Measurements from ENCODE around the gene ADAM11.

Gene ADAM11

DNA sequence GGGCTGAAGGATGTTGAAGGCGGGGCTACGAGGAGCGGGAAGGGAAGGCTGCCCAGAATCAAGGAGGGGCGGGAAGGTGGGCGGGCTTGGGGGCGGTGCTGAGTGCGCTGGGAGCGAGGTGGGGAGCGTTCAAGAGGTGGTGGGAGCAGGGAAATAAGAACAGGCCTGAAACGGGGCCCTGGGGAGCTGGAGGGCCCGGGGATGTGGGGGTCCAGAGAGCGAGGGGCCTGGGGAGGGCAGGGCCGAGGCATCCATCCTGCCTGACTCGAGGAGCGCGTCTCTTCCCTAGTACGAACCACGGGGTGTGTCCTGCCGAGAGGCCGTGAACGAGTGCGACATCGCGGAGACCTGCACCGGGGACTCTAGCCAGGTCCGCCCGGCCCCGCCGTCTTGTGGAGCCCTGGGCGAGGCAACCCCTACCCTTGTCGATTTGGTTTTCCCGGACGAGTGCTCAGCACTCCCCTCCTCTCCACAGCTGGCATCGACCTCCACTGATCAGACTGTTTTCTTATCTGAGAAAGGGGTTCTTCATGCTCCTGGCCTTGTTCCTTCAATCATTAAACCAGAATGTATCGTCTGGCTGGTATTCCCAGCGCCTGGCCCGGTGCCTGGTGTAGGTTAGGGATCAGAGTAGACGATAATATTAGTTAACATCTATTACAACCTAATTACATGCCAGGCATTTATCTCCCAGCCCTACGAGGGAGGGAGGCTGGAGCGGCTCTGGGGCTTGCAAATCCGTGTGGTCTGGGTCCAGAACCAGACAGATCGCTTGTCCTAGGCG is 17.2 kb downstream of the ADAM11 start:
- DNase-seq, result peak in 1 of 2 experiments; percentile 19

GRCh38 chr17:44776628-44777393 is 18.0 kb downstream of the ADAM11 start:
- DNase-seq, result no peak

- no peak for DNase-seq
Observed at GRCh38 chr17:44777394-44778348, 18.9 kb downstream of the ADAM11 start.

DNA sequence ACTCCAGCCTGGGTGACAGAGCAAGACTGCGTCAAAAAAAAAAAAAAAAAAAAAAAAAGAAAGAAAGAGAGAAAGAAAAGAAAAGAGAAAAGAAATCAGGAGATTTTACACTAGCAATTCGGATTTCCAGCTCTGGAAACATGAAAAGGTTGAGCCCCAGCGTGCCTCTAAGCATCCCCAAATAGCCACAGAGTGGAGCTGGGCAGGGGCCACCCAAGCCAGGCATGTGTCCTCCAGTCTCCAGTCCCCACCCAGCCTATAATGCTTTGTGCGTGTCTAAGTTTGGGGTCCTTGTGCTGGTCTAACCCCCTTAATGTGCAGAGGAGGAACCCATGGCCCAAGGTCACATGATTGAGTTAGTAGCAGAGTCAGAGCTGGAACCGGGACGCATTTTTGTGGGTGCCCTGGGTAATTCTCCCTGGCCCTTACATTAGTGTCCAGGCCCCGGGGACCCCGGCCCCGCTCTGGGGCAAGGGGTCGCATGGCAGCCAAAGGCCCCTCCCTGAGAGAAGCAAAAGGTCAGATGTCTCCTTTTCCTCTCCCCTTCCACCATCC is 19.9 kb downstream of the ADAM11 start:
- DNase-seq, result no peak

- DNase-seq, result peak in 1 of 2 experiments; percentile 57
Observed at GRCh38 chr17:44779211-44780025, 20.6 kb downstream of the ADAM11 start.

- DNase-seq, result no peak
Observed at GRCh38 chr17:44780161-44780560, 21.4 kb downstream of the ADAM11 start.

GRCh38 chr17:44780845-44781480 is 22.2 kb downstream of the ADAM11 start:
- DNase-seq, result no peak

GRCh38 chr17:44781551-44782325 is 22.9 kb downstream of the ADAM11 start:
- no peak for DNase-seq

DNA sequence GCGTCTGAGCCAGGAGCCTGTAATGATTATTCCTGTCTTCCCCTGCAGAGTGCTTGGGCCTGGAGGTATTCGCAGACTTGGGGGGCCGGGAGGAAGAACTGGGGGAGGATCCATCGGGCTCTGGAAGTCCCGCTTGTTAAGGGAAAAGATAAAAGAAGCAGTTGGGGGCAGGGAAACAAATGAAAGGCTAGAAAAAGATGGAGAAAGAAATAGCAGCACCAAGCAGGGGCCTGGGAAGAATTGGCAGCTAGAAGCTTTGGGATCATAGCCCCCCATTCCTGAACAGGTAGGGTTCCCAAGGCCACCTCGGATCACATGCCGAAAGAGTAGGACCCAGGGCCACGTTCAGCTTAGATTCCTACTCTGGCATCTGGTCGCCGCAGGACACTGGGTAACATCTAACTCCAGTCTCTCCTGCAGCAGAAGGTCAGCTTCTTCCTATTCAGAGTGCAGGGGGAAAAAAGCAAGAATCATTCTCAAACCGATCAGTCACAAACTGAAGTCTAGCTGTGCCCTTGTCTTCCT is 23.6 kb downstream of the ADAM11 start:
- DNase-seq, result no peak

DNA sequence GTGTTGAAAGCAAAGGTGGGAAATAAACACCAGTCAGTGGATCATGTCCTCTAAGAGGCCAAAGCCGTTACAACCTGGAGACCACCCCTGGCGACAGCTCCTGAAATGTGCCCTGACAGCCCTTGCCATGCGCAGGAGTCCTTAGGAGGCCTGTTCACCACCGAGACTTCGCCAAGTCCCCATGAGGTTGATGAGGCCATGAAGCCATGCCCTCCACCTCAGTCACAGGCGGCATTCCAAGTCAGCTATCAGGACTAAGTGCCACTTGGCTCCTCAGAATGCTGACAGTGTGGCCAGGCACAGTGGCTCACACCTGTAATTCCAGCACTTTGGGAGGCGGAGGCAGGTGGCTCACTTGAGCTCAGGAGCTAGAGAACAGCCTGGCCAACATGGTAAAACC is 27.1 kb downstream of the ADAM11 start:
- peak in 1 of 2 experiments; percentile 53 for DNase-seq

- DNase-seq, result peak; percentile 83 to 92
Observed at GRCh38 chr17:44786551-44787081, 27.8 kb downstream of the ADAM11 start.

GRCh38 chr17:44787271-44787940 is 28.6 kb downstream of the ADAM11 start:
- DNase-seq, result peak in 1 of 2 experiments; percentile 44

GRCh38 chr17:44788139-44788538 is 29.4 kb downstream of the ADAM11 start:
- peak in 1 of 2 experiments; percentile 29 for DNase-seq

DNA sequence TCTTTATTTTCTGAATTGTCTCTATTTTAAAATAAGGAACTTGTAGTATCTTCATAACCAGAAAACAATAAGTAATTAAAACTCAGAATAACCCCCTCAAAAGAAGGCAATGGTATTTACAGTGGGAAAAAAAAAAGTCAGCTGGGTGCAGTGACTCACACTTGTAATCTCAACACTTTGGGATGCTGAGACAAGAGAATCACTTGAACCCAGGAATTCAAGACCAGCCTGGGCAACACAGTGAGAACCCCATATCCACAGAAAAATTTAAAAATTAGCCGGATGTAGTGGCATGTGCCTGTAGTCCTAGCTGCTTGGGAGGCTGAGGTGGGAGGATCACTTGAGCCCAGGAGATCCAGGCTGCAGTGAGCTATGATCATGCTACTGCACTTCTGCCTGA is 33.5 kb downstream of the ADAM11 start:
- no peak for DNase-seq

- DNase-seq, result no peak
Observed at GRCh38 chr17:44793885-44794842, 35.4 kb downstream of the ADAM11 start.

DNA sequence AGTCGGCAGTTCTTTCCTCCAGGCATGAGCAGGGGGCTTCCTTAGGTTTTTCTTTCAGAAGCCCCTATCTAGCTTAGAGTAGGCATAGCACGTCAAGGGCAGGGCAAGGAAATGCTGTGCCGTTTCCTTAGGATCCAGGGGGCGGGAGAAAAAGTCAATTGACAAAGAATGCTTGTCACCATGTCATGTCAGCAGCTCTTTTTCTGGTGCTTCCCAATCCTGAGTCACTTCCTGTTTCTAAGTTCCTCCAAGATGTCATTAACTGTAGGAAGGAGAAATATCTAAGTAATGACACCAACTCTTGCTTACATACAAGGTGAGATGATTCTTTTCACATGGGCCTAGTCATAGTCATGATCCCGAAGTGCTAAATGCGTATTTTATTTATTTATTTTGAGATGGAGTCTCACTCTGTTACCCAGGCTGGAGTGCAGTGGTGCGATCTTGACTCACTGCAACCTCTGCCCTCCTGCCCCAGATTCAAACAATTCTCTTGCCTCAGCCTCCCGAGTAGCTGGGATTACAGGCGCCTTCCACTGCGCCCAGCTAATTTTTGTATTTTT is 36.1 kb downstream of the ADAM11 start:
- DNase-seq, result no peak

GRCh38 chr17:44795421-44795820 is 36.6 kb downstream of the ADAM11 start:
- DNase-seq, result no peak

DNA sequence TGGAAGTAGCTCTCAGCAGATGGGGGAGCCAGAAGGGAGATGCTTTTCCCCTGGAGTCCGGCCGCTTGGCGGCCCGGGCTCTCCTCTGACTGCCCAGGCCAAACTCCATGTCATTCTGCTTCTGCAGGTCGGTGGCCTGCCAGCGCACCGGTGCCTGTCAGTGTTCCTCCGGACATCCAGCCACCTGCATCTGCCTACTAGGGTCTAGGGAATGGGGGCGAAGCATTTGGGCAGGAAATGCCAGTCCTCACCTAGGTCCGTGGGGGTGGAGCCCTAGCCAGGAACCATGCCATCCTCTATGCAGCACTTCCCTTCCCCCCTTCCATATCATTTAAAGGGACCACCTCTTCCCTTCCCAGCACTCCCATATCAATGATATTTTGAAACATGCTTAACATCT is 37.1 kb downstream of the ADAM11 start:
- DNase-seq, result no peak
